GM19099 (cell line): ENCODE data around the gene ASB9.

Source experiments
- POLR2A ChIP-seq: IDR thresholded peaks from 3 replicates; pipeline ENCODE4 v1.6.1; 2011; ENCODE audit warnings: low read depth; ENCODE audit not compliant: insufficient read length; ENCODE audit errors: extremely low read depth

The ASB9 gene

GRCh38 chrX:15207994-15208393, 61.9 kb downstream of the ASB9 start:
- no peak for TF ChIP-seq POLR2A

- TF ChIP-seq POLR2A, result no peak
Observed at GRCh38 chrX:15207384-15207783, 62.5 kb downstream of the ASB9 start.

- no peak for TF ChIP-seq POLR2A
Observed at GRCh38 chrX:15206306-15206705, 63.6 kb downstream of the ASB9 start.

- TF ChIP-seq POLR2A, result no peak
Observed at GRCh38 chrX:15204130-15204751, 65.6 kb downstream of the ASB9 start.

- TF ChIP-seq POLR2A, result no peak
Observed at GRCh38 chrX:15203694-15204093, 66.2 kb downstream of the ASB9 start.

GRCh38 chrX:15202454-15203177, 67.3 kb downstream of the ASB9 start:
- no peak for TF ChIP-seq POLR2A

- no peak for TF ChIP-seq POLR2A
Observed at GRCh38 chrX:15200871-15201270, 69.0 kb downstream of the ASB9 start.

GRCh38 chrX:15194146-15194545, 75.7 kb downstream of the ASB9 start:
- TF ChIP-seq POLR2A, result no peak
